KG1 (cell line): ENCODE measurements around the gene IRF6.

Experiments used
- DNase-seq: peaks from one replicate; lab custom pipeline; 2025; lab: John Stamatoyannopoulos, UW

Gene IRF6

GRCh38 chr1:209805875-209806760 lies at the start of gene IRF6:
Gene IRF6 (minus strand): TSS chr1:209806142. CDS start chr1:209801413, 4,729 bp downstream.
- no peak for DNase-seq

- DNase-seq = no peak
These were observed 49.7 kb upstream of the IRF6 start for GRCh38 chr1:209855623-209856022.

- DNase-seq = no peak
These were observed 49.1 kb upstream of the IRF6 start for GRCh38 chr1:209855006-209855405.

- no peak for DNase-seq
These were observed 48.3 kb upstream of the IRF6 start for GRCh38 chr1:209854196-209854595.

GRCh38 chr1:209853676-209854075 lies 47.7 kb upstream of the IRF6 start:
- DNase-seq = no peak

- DNase-seq = no peak
These were observed 44.5 kb upstream of the IRF6 start for GRCh38 chr1:209850342-209850979.

GRCh38 chr1:209849388-209849787 lies 43.4 kb upstream of the IRF6 start:
- no peak for DNase-seq

GRCh38 chr1:209845408-209845725 lies 39.4 kb upstream of the IRF6 start:
- DNase-seq = no peak

GRCh38 chr1:209844695-209845407 lies 38.9 kb upstream of the IRF6 start:
- DNase-seq = no peak

GRCh38 chr1:209840611-209841010 lies 34.7 kb upstream of the IRF6 start:
- DNase-seq = no peak

- DNase-seq = no peak
These were observed 34.1 kb upstream of the IRF6 start for GRCh38 chr1:209839875-209840546.

- DNase-seq = no peak
These were observed 32.6 kb upstream of the IRF6 start for GRCh38 chr1:209838537-209838936.

- no peak for DNase-seq
These were observed 31.7 kb upstream of the IRF6 start for GRCh38 chr1:209837671-209838070.

- DNase-seq = no peak
These were observed 29.9 kb upstream of the IRF6 start for GRCh38 chr1:209835782-209836298.

- no peak for DNase-seq
These were observed 25.7 kb upstream of the IRF6 start for GRCh38 chr1:209831615-209832014.

GRCh38 chr1:209830722-209831121 lies 24.8 kb upstream of the IRF6 start:
- DNase-seq = no peak

- no peak for DNase-seq
These were observed 23.8 kb upstream of the IRF6 start for GRCh38 chr1:209829716-209830115.

GRCh38 chr1:209827384-209828262 lies 21.7 kb upstream of the IRF6 start, which contains the start of gene UTP25:
Gene UTP25 (plus strand): TSS chr1:209827972. CDS start chr1:209828064, 92 bp downstream.
- DNase-seq = peak; percentile 97

GRCh38 chr1:209825591-209826434 lies 19.9 kb upstream of the IRF6 start:
- DNase-seq = no peak
